Thyroid gland (tissue), 4 donors: ENCODE data around the gene ADAMTS15. TPM values are rescaled to one million over a fixed set of nuclear protein-coding genes. Genes with fewer than 3 reads are reported as not detected.

Experiments
- DNase-seq, 2 donors: peaks; one replicate each; pipeline ENCODE4 v3.0.0-alpha.2; 2019
- H3K27ac ChIP-seq, 3 donors: fragments of 200-600 bp; sonication (generic); 1 replicate in 2 of 3; 2 replicates in 1 of 3; pipeline ENCODE4 v1.5.1; 2016 to 2019; ENCODE audit warnings: mild to moderate bottlenecking in 1 of 3, moderate library complexity in 1 of 3
- H3K27me3 ChIP-seq: fragments of 200-600 bp; sonication (generic); one replicate; pipeline ENCODE4 v1.5.1; 2019
- H3K36me3 ChIP-seq, 2 donors: fragments of 200-600 bp; sonication (generic); one replicate each; pipeline ENCODE4 v1.5.1; 2016 to 2019
- H3K4me1 ChIP-seq, 2 donors: fragments of 200-600 bp; sonication (generic); one replicate each; pipeline ENCODE4 v1.5.1; 2017 to 2019
- H3K4me3 ChIP-seq, 3 donors: fragments of 200-600 bp; sonication (generic); replicated peaks in 1 of 3; 1 replicate in 2 of 3; 2 replicates in 1 of 3; pipeline ENCODE4 v1.5.1; 2016; ENCODE audit warnings: mild to moderate bottlenecking in 1 of 3
- H3K9me3 ChIP-seq: fragments of 200-600 bp; sonication (generic); one replicate; pipeline ENCODE4 v1.5.1; 2017
- POLR2A ChIP-seq, 2 donors: fragments of 450-650 bp; IDR thresholded peaks; one replicate each; pipeline ENCODE4 v1.6.1; 2017; ENCODE audit warnings: antibody characterized with exemption in 2 of 2, mild to moderate bottlenecking in 2 of 2, moderate library complexity in 1 of 2
- WGBS, 2 donors: methylation state at CpG; one replicate each; pipeline ENCODE4 v1.1.5; 2017; 5-methylcytosine and 5-hydroxymethylcytosine counted together
- intact Hi-C: fragments of 100-400 bp; cut with DNase I; formaldehyde crosslinking; loops from one replicate; pipeline ENCODE4 v1.15.1; 2023
- total RNA-seq, 4 donors: library from RNA; depleted of rRNA; stranded (reverse); fragments of >200 nt; gene quantifications; one replicate each; pipeline ENCODE4 v1.2.3, GENCODE V29; 2016
- TF ChIP-seq, protein P1 (sequence below), 6 experiments: fragments of 200-600 bp in 3 of 6; fragments of 450-650 bp in 3 of 6; sonication (generic) in 3 of 6; IDR thresholded peaks; one replicate each; pipeline ENCODE4 v1.5.1; 2016 to 2019; ENCODE audit warnings: antibody characterized with exemption in 6 of 6, mild to moderate bottlenecking in 2 of 6, inconsistent platforms in 1 of 6, moderate library complexity in 1 of 6

ADAMTS15 gene
- total RNA-seq, 4 donors from 2014 or later = 11.2 to 29.2 (median 23.5) TPM

DNA sequence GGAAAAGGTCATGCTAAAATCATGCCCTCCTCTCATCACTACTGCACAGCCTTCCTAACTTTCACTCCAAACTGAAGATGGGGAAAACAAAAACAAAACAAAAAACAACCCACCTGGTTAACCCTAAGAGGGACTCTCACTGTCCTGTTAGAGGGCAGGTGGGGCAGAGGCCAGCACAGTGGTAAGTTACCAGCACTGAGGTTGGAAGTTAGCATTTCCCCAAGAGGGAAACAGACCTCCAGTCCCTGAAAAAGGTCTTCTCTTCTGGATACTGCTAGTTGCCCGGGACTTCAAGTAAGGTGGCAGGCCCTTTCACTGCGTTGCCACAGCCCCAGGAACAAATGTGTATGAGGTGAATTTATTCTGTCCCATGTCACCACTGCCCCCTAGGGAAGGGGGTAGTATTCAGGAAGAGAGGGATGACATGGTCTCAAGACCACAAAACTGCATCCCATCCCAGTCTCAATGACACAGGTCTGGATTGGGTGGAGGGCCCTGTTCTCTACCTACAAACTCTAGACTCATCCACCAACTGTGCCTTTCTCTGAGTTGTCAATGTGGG is 19.2 kb upstream of the ADAMTS15 start:
- no peak overlapping the region for H3K4me3 ChIP-seq
- intact Hi-C loops = loop anchor here (10.0 kb wide), 1 partner anchor 214 kb away; no protein-coding TSS in a partner anchor
- no peak for TF ChIP-seq POLR2A (IDR thresholded peaks at IDR 0.05)
- TF ChIP-seq, protein P1, sequence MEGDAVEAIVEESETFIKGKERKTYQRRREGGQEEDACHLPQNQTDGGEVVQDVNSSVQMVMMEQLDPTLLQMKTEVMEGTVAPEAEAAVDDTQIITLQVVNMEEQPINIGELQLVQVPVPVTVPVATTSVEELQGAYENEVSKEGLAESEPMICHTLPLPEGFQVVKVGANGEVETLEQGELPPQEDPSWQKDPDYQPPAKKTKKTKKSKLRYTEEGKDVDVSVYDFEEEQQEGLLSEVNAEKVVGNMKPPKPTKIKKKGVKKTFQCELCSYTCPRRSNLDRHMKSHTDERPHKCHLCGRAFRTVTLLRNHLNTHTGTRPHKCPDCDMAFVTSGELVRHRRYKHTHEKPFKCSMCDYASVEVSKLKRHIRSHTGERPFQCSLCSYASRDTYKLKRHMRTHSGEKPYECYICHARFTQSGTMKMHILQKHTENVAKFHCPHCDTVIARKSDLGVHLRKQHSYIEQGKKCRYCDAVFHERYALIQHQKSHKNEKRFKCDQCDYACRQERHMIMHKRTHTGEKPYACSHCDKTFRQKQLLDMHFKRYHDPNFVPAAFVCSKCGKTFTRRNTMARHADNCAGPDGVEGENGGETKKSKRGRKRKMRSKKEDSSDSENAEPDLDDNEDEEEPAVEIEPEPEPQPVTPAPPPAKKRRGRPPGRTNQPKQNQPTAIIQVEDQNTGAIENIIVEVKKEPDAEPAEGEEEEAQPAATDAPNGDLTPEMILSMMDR (IDR thresholded peaks at IDR 0.05) = no peak
- H3K36me3 ChIP-seq = no peaks in the 10 kb centered on the region
- H3K27me3 ChIP-seq = no peaks in the 10 kb centered on the region
- no peak for DNase-seq
- peaks cover 9 to 21% of the 10 kb centered on the region in 2 donors for H3K4me1 ChIP-seq
- H3K27ac ChIP-seq = no peak overlapping the region
- no peaks in the 10 kb centered on the region for H3K9me3 ChIP-seq
- WGBS, 2 donors = 83 to 84% methylated on average over 2 of the region's 2 CpGs

DNA sequence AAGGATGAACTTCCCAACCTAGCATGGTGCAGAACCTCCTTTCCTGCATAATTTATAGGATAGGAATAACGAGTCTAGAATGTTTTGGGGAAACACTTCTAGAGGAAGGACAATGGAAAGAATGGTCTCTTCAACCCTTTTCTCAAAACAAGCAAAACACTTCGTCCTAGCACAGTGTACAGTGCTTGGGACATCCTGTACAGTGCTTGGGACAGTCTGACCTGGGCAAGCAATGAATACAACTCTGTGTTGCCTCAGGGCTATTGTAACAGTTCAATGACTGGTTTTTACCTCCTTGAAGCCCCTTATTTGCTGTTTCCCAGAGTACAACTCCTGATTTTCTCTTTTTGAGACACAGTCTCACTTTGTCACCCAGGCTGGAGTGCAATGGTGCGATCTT is 18.5 kb upstream of the ADAMTS15 start:
- Histone ChIP-seq H3K4me3 (no peak overlapping the region), H3K9me3 (no peaks in the 10 kb centered on the region), H3K36me3 (no peaks in the 10 kb centered on the region), H3K27me3 (no peaks in the 10 kb centered on the region), H3K4me1 (peaks cover 9 to 21% of the 10 kb centered on the region in 2 donors), H3K27ac (no peak overlapping the region)
- DNase-seq = no peak
- no peak for TF ChIP-seq POLR2A (IDR thresholded peaks at IDR 0.05)
- TF ChIP-seq, protein P1 (IDR thresholded peaks at IDR 0.05) = no peak
- 49 to 52% methylated on average over 3 of the region's 3 CpGs for WGBS, 2 donors
- intact Hi-C loops = loop anchor here (10.0 kb wide), 2 partner anchors 215 to 395 kb away; no protein-coding TSS in a partner anchor

- Histone ChIP-seq H3K4me1 (peaks cover 15 to 32% of the 10 kb centered on the region in 2 donors), H3K9me3 (no peaks in the 10 kb centered on the region), H3K4me3 (no peak overlapping the region), H3K36me3 (no peaks in the 10 kb centered on the region), H3K27ac (no peak overlapping the region), H3K27me3 (no peaks in the 10 kb centered on the region)
- intact Hi-C loops = loop anchor here (10.0 kb wide), 1 partner anchor 393 kb away; no protein-coding TSS in a partner anchor
- DNase-seq = peak; percentile 80 to 81
- TF ChIP-seq, protein P1 (IDR thresholded peaks at IDR 0.05) = peak; percentile 46 to 85 (median 74)
- TF ChIP-seq POLR2A (IDR thresholded peaks at IDR 0.05) = no peak
- 16 to 17% methylated on average over 9 to 10 of the region's 10 CpGs for WGBS, 2 donors
Observed at GRCh38 chr11:130431331-130431773, 17.1 kb upstream of the ADAMTS15 start.

GRCh38 chr11:130431801-130432200 is 16.6 kb upstream of the ADAMTS15 start:
- Histone ChIP-seq H3K27ac (no peak overlapping the region), H3K4me3 (no peak overlapping the region), H3K36me3 (no peaks in the 10 kb centered on the region), H3K9me3 (no peaks in the 10 kb centered on the region), H3K27me3 (no peaks in the 10 kb centered on the region), H3K4me1 (peaks cover 15 to 27% of the 10 kb centered on the region in 2 donors)
- WGBS, 2 donors = 54 to 58% methylated on average over 3 of the region's 3 CpGs
- intact Hi-C loops = loop anchor here (10.0 kb wide), 1 partner anchor 393 kb away; no protein-coding TSS in a partner anchor
- no peak for TF ChIP-seq POLR2A (IDR thresholded peaks at IDR 0.05)
- TF ChIP-seq, protein P1 (IDR thresholded peaks at IDR 0.05) = no peak
- no peak for DNase-seq

GRCh38 chr11:130433357-130433756 is 15.1 kb upstream of the ADAMTS15 start:
- H3K27ac ChIP-seq = no peak overlapping the region
- TF ChIP-seq, protein P1 (IDR thresholded peaks at IDR 0.05) = no peak
- TF ChIP-seq POLR2A (IDR thresholded peaks at IDR 0.05) = no peak
- no peaks in the 10 kb centered on the region for H3K9me3 ChIP-seq
- intact Hi-C loops = loop anchor here (10.0 kb wide), 1 partner anchor 391 kb away; no protein-coding TSS in a partner anchor
- H3K27me3 ChIP-seq = no peaks in the 10 kb centered on the region
- 90% methylated on average over 4 of the region's 4 CpGs for WGBS, 2 donors
- H3K36me3 ChIP-seq = no peaks in the 10 kb centered on the region
- no peak for DNase-seq
- H3K4me1 ChIP-seq = peaks cover 10 to 15% of the 10 kb centered on the region in 2 donors
- H3K4me3 ChIP-seq = no peak overlapping the region
